Bronchial epithelial cell (primary cell): ENCODE measurements around the gene OPCML. TPM values are rescaled to one million over a fixed set of nuclear protein-coding genes. Genes with fewer than 3 reads are reported as not detected.

ENCODE experiments used
- DNase-seq: peaks from one replicate; pipeline ENCODE4 v3.0.0-alpha.2; 2010; ENCODE audit warnings: low read depth
- FAIRE-seq: peaks from 2 replicates; lab custom pipeline; 2011; peaks lifted over from hg19 to GRCh38; lab: Jason Lieb, UNC
- H3K27me3 ChIP-seq: 2 replicates; pipeline ENCODE4 v1.5.1; 2011; ENCODE audit warnings: low read length; ENCODE audit not compliant: control insufficient read depth, insufficient read depth
- H3K36me3 ChIP-seq: 2 replicates; pipeline ENCODE4 v1.5.1; 2011; ENCODE audit warnings: low read length; ENCODE audit not compliant: control insufficient read depth, insufficient read depth
- H3K4me3 ChIP-seq: 2 replicates; pipeline ENCODE4 v1.5.1; 2011; ENCODE audit warnings: mild to moderate bottlenecking, low read depth, low read length, control low read depth
- CTCF ChIP-seq: IDR thresholded peaks from 2 replicates; pipeline ENCODE4 v1.5.1; 2011; ENCODE audit warnings: mild to moderate bottlenecking, moderate library complexity, low read length, control low read depth, inconsistent platforms; ENCODE audit not compliant: insufficient read depth, severe bottlenecking
- total RNA-seq: library from RNA; depleted of rRNA; stranded (reverse); fragments of >200 nt; gene quantifications from 2 replicates; pipeline ENCODE4 v1.2.1, GENCODE V29; 2014

Gene OPCML
- total RNA-seq, 1 donor from 2014 or later, result not detected

- no peak overlapping the region for H3K4me3 ChIP-seq
- no peaks in the 10 kb centered on the region for H3K27me3 ChIP-seq
- no peak for FAIRE-seq
- H3K36me3 ChIP-seq, result no peaks in the 10 kb centered on the region
- TF ChIP-seq CTCF, result no peak
- DNase-seq, result no peak
These were observed 133.0 kb downstream of the OPCML start for GRCh38 chr11:133399294-133399693.

DNA sequence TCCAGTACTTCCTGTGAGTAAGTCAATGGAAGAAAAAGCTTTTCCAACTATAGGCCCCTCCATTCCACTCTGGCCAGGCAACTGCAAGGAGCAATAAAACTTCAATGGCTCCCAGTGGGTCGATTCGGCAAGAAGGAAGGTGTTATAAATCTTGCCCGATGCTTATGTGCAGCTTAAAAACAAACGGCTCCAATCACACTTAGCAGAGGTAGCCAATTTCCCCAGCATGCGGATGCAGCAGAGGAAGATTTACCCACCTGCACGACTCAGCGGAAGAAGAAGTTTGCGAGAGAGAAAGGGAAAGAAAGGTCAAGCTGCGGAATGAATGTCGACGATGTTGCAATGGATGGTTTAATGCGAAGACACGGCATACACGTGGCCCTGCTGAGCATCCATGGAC is 141.5 kb downstream of the OPCML start:
- Histone ChIP-seq H3K27me3 (no peaks in the 10 kb centered on the region), H3K36me3 (no peaks in the 10 kb centered on the region), H3K4me3 (no peak overlapping the region)
- no peak for DNase-seq
- no peak for FAIRE-seq
- TF ChIP-seq CTCF, result no peak

- DNase-seq (no peak), FAIRE-seq (no peak)
- no peaks in the 10 kb centered on the region for H3K36me3 ChIP-seq
- H3K4me3 ChIP-seq, result no peak overlapping the region
- TF ChIP-seq CTCF, result no peak
- H3K27me3 ChIP-seq, result no peaks in the 10 kb centered on the region
These were observed 143.2 kb downstream of the OPCML start for GRCh38 chr11:133388975-133389568.

DNA sequence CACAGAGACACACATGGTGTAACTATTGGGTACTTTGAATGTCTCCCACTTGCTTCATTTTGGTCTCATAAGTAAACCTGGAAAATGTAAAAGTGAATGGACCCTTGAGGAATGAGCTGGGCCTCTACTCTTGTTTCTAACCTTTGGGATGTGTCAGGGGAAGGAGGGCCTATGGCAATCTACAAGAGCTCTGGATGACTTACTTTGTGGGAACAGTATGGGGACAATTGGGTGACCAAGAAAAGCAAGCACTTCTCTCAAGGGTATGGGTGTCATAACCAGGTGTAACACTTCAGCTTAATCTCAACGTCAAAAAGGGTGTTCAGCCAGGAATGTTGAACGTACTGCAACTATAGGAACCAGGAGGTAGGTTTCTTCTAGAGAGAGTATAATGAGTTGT is 144.0 kb downstream of the OPCML start:
- H3K27me3 ChIP-seq, result no peaks in the 10 kb centered on the region
- no peak for TF ChIP-seq CTCF
- no peaks in the 10 kb centered on the region for H3K36me3 ChIP-seq
- H3K4me3 ChIP-seq, result no peak overlapping the region
- no peak for DNase-seq
- FAIRE-seq, result no peak

DNA sequence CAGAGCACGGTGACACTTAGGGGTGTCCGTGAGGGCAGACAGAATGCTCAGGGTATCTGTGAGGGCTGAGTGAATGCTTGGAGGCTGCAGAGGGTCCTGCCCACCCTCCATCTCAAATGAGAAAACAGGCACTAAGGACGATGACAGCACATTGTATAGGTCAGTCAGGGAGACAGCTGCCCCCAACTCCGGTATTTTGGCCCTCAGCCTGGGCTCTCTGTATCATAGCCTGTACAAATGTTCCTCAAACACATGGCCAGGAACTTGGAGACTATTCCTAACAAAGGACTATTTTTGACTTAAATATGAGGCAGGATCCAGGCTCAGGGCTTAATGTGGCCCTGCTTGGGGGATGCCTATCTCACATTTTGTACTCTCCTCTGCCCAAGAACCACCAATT is 145.4 kb downstream of the OPCML start:
- no peak overlapping the region for H3K4me3 ChIP-seq
- FAIRE-seq (no peak), DNase-seq (no peak)
- H3K36me3 ChIP-seq, result no peaks in the 10 kb centered on the region
- no peaks in the 10 kb centered on the region for H3K27me3 ChIP-seq
- no peak for TF ChIP-seq CTCF

DNA sequence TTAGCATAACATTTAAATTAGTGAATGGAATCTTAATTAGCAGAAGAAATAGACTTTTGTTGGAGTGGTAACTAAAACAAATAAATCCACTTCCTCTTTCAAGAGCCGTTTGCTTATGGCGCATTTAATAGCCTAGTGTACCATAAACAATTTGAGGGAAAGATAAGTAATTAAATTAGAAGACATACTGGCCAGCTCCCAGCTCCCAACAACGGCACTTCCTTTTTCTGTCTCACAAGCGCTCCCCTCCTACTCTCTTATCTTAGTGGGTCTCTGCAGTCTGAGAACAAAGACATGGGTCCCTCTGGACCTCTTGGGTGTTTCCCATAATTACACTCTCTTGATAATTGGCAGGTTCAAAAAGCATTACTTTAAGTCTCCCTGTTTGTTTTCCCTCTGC is 146.0 kb downstream of the OPCML start:
- FAIRE-seq (no peak), DNase-seq (no peak)
- TF ChIP-seq CTCF, result no peak
- no peak overlapping the region for H3K4me3 ChIP-seq
- no peaks in the 10 kb centered on the region for H3K36me3 ChIP-seq
- H3K27me3 ChIP-seq, result no peaks in the 10 kb centered on the region
